GM18861 (cell line): ENCODE data around the gene CDC42EP5.
"Not testable (repeated sequence)": the region's sequence is repeated elsewhere in the genome, so short reads cannot be mapped to it uniquely, and the experiment has no call there.

Experiments
- ATAC-seq: cut with Tn5 transposase; IDR thresholded peaks from one replicate; pipeline ENCODE4 v1.9.1; 2021; ENCODE audit not compliant: unreplicated experiment

Gene CDC42EP5, protein sequence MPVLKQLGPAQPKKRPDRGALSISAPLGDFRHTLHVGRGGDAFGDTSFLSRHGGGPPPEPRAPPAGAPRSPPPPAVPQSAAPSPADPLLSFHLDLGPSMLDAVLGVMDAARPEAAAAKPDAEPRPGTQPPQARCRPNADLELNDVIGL

GRCh38 chr19:54473071-54473891 is at the start of gene CDC42EP5:
CDC42EP5 (minus strand) TSS chr19:54473296; CDS start chr19:54465547, 7,749 bp downstream.
- ATAC-seq, result no peak

GRCh38 chr19:54521860-54522513 is 48.9 kb upstream of the CDC42EP5 start:
- peak; percentile 29 for ATAC-seq

GRCh38 chr19:54521022-54521859 is 48.1 kb upstream of the CDC42EP5 start:
- ATAC-seq, result peak; percentile 8

- peak; percentile 50 for ATAC-seq
These were observed 45.7 kb upstream of the CDC42EP5 start for GRCh38 chr19:54518844-54519243.

DNA sequence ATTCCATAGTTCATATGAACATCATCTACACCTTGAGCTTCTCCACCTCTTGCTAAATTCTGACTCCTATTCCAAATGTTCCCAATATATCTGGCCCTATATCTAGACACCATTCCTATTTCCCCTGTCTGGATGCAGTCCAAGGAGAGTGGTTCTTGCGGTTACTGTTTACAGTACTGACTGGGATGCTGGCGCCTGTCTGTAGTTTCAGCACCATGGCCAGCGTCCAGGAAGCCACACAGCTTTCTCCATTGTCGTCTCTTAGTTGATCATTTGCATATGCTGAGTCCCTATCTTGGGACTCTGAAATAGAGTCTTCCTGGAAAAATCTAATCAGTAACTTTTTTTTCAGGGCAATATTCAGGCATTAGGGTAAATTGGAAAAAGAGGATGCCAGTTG is 44.4 kb upstream of the CDC42EP5 start:
- no peak for ATAC-seq

DNA sequence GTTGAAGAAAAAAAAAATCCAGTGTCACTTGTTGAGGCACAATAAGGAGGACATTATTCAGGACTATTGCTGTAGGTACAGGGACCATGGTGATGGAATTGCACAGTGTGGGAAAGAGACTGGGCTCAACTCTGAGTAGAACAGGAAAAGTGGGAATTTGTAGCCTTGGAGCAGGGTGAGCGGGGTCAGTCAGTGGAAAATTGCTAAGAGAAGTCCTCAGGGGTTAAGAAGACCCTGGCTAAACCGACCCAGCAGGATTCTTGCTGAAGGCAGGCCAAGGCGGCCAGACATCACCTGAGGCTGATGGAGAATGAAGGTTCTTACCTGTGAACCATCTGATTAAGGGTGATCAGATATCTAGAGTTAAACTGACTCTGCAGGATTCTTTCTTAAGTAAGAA is 42.1 kb upstream of the CDC42EP5 start:
- no peak for ATAC-seq

- not testable (repeated sequence) for ATAC-seq
These were observed 36.3 kb upstream of the CDC42EP5 start for GRCh38 chr19:54509200-54509940.

GRCh38 chr19:54508487-54508886 is 35.4 kb upstream of the CDC42EP5 start:
- not testable (repeated sequence) for ATAC-seq

GRCh38 chr19:54507824-54508223 is 34.7 kb upstream of the CDC42EP5 start:
- ATAC-seq, result no peak

DNA sequence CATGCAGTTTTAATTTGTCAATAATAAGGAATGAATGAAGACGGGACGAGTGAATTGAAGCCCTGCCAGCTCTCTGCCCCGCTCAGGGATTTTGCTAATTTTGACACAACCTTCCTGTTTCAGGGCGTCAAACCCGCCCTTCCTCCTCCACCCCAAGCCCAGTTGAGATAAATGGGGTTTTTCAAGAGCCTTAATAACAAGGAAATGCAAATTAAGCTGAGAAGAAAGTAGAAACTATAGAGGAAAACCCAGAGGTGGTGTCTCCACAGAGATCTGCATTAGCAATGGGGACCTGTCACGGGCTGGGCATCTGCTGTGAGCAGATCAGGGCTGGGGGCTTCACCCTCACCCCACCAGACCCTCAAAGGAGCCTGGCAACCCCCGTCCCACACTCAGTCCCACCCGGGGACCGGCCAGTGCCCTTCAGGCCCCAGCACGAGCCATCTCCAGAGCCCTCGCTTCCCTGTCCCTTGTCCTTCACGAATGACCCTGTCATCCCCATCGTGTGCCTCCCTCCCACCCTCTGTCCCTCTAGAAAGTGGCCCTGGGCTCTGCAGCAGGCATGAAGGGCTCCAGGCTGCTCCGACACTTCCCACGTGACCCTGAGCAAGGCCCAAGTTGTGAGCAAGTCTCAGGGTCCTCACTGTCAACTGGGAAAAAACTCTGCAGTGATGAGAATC is 34.1 kb upstream of the CDC42EP5 start:
- not testable (repeated sequence) for ATAC-seq

DNA sequence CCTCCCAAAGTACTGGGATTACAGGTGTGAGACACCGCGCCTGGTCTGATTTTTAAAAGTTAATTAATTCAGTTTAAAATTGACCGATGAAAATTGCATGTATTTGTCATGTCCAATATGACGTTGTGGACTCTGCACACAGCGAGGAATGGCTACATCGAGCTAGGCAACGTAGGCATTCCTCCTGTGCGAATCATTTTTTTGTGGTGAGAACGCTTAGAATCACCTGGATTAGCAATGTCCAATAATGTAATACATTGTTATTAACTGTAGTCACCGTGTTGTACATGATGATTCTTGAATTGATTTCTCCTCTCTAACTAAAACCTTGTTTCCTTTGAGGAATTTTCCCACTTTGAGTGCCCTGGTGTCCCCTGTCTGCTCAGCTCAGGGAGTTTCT is 33.0 kb upstream of the CDC42EP5 start:
- no peak for ATAC-seq

GRCh38 chr19:54505542-54505941 is 32.4 kb upstream of the CDC42EP5 start:
- not testable (repeated sequence) for ATAC-seq

GRCh38 chr19:54502518-54503048 is 29.5 kb upstream of the CDC42EP5 start, which contains the start of gene LAIR2:
LAIR2 (plus strand) TSS chr19:54502831; CDS start chr19:54502919, 88 bp downstream.
- no peak for ATAC-seq

DNA sequence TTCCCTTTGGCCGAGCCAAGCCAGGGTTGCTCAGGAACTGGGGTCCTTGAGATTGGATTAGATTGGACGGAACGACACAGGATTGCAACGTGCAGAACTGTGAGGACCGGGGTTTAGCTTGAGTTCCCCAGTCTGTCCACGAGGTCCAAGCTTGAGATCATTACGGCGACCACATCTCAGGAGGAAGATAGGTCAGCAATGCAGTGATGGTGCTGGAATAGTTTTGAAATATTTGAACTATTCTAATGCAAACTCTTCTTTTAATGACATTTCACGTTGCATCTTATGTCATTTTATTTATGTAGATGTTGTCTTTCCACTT is 25.3 kb upstream of the CDC42EP5 start:
- ATAC-seq, result not testable (repeated sequence)

- not testable (repeated sequence) for ATAC-seq
These were observed 24.8 kb upstream of the CDC42EP5 start for GRCh38 chr19:54497747-54498450.

DNA sequence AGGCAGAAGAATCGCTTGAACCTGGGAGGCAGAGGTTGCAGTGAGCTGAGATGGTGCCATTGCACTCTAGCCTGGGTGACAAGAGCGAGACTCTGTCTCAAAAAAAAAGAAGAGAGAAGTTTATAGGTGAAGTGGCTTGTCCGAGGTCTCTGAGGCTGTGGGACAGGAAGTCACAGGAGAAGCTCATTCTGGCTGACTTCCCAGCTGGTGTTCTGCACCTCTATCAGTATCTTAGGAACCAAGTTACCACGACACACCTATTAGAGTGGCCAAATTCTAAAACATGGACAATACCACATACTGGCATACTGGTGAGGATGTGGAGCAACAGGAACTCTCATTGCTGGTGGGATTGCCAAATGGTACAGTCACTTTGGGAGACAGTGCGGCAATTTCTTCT is 22.2 kb upstream of the CDC42EP5 start:
- not testable (repeated sequence) for ATAC-seq

GRCh38 chr19:54493967-54494585 is 21.0 kb upstream of the CDC42EP5 start:
- ATAC-seq, result no peak

DNA sequence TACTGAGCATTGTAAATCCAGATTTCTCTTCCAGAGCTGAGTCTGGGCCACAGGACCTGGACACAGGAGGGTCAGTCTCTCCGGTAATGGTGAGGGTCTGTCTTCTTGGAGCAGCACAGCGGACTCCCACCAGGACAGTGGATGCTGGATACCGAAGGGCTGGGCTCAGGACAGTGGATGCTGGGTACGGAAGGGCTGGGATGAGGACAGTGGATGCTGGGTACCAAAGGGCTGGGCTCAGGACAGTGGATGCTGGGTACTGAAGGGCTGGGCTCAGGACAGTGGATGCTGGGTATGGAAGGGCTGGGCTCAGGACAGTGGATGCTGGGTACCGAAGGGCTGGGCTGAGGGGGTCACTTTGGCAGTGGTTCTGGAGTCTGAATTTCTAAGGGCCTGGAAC is 20.0 kb upstream of the CDC42EP5 start:
- not testable (repeated sequence) for ATAC-seq
